ENCODE data around the gene LMX1B.

DNA sequence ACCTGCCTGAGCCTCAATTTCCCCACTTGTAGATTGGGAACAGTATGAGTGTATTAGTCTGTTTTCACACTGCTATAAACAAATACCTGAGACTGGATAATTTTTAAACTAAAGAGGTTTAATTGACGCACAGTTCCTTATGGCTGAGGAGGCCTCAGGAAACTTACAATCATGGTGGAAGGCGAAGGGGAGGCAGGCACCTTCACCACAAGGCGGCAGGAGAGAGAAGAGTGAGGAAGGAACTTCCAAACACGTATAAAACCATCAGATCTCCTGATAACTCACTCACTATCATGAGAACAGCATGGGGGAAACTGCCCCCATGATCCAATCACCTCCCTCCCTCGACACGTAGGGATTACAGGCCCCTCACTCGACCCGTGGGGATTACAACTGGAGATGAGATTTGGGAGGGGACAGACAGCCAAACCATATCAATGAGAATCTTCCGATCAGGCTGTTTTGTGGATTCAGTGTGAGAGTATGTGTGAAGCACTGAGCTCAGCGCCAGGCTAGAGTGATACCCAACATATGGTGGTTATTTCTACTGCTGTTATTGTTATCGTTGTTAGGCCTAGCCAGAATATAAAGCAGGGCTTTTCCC, 14.6 kb upstream of the LMX1B start:
- TF ChIP-seq, protein P1, sequence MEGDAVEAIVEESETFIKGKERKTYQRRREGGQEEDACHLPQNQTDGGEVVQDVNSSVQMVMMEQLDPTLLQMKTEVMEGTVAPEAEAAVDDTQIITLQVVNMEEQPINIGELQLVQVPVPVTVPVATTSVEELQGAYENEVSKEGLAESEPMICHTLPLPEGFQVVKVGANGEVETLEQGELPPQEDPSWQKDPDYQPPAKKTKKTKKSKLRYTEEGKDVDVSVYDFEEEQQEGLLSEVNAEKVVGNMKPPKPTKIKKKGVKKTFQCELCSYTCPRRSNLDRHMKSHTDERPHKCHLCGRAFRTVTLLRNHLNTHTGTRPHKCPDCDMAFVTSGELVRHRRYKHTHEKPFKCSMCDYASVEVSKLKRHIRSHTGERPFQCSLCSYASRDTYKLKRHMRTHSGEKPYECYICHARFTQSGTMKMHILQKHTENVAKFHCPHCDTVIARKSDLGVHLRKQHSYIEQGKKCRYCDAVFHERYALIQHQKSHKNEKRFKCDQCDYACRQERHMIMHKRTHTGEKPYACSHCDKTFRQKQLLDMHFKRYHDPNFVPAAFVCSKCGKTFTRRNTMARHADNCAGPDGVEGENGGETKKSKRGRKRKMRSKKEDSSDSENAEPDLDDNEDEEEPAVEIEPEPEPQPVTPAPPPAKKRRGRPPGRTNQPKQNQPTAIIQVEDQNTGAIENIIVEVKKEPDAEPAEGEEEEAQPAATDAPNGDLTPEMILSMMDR (conservative IDR thresholded peaks at IDR 0.05 in 1 of 2, IDR thresholded peaks at IDR 0.05 in 1 of 2; ENCODE audit: extremely low read depth in 1 of 2, insufficient read depth in 1 of 2, low read depth in 1 of 2, low read length in 2 of 2): peak in 1 of 2 donors; percentile 13
- TF ChIP-seq EZH2 (IDR thresholded peaks at IDR 0.05; ENCODE audit: borderline replicate concordance, low read length): no peak

Data from mammary epithelial cell (primary cell).